ENCODE data around the gene STX4.
A peak's percentile ranks its signal among the peaks of the same experiment; 100 is the strongest.

Gene STX4

GRCh38 chr16:31032736-31033708 is at the start of gene STX4:
Gene STX4, plus strand, starts transcription at chr16:31033558. Its CDS starts 248 bp downstream, at chr16:31033806.
- TF ChIP-seq, protein P1, sequence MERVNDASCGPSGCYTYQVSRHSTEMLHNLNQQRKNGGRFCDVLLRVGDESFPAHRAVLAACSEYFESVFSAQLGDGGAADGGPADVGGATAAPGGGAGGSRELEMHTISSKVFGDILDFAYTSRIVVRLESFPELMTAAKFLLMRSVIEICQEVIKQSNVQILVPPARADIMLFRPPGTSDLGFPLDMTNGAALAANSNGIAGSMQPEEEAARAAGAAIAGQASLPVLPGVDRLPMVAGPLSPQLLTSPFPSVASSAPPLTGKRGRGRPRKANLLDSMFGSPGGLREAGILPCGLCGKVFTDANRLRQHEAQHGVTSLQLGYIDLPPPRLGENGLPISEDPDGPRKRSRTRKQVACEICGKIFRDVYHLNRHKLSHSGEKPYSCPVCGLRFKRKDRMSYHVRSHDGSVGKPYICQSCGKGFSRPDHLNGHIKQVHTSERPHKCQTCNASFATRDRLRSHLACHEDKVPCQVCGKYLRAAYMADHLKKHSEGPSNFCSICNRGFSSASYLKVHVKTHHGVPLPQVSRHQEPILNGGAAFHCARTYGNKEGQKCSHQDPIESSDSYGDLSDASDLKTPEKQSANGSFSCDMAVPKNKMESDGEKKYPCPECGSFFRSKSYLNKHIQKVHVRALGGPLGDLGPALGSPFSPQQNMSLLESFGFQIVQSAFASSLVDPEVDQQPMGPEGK (CRISPR knock-in tag; IDR thresholded peaks at IDR 0.05; ENCODE audit: borderline replicate concordance) = peak; percentile 61; the same call in 1 of the 2 replicates
- TF ChIP-seq OSR1 (CRISPR knock-in tag; IDR thresholded peaks at IDR 0.05) (no peak), ZC3H10 (CRISPR knock-in tag; IDR thresholded peaks at IDR 0.05) (0 out of 2 replicates have a peak, but pooled peaks have one; percentile 30)
- peak; percentile 92 for ATAC-seq

GRCh38 chr16:30983898-30984610 is 49.3 kb upstream of the STX4 start:
- TF ChIP-seq POU6F1 (CRISPR knock-in tag; IDR thresholded peaks at IDR 0.05; ENCODE audit: borderline replicate concordance, low read depth) (no peak), ZC3H10 (CRISPR knock-in tag; IDR thresholded peaks at IDR 0.05) (no peak), ZFP3 (CRISPR knock-in tag; IDR thresholded peaks at IDR 0.05) (no peak), ISL1 (CRISPR knock-in tag; IDR thresholded peaks at IDR 0.05) (no peak), ZFP30 (CRISPR knock-in tag; IDR thresholded peaks at IDR 0.05) (no peak), TCF4 (CRISPR knock-in tag; IDR thresholded peaks at IDR 0.05; ENCODE audit: borderline replicate concordance) (no peak), CSRNP3 (CRISPR knock-in tag; IDR thresholded peaks at IDR 0.05) (no peak), ARNTL (CRISPR knock-in tag; IDR thresholded peaks at IDR 0.05; ENCODE audit: borderline replicate concordance, low read depth) (no peak), ZNF565 (CRISPR knock-in tag; conservative IDR thresholded peaks at IDR 0.05; ENCODE audit: low read depth) (no peak), PPARA (CRISPR knock-in tag; IDR thresholded peaks at IDR 0.05; ENCODE audit: borderline replicate concordance) (no peak), ZNF70 (CRISPR knock-in tag; IDR thresholded peaks at IDR 0.05) (no peak), SNAI2 (CRISPR knock-in tag; IDR thresholded peaks at IDR 0.05) (no peak), CSDC2 (CRISPR knock-in tag; IDR thresholded peaks at IDR 0.05) (no peak), GLIS3 (CRISPR knock-in tag; IDR thresholded peaks at IDR 0.05) (no peak)
- TF ChIP-seq, protein P2, sequence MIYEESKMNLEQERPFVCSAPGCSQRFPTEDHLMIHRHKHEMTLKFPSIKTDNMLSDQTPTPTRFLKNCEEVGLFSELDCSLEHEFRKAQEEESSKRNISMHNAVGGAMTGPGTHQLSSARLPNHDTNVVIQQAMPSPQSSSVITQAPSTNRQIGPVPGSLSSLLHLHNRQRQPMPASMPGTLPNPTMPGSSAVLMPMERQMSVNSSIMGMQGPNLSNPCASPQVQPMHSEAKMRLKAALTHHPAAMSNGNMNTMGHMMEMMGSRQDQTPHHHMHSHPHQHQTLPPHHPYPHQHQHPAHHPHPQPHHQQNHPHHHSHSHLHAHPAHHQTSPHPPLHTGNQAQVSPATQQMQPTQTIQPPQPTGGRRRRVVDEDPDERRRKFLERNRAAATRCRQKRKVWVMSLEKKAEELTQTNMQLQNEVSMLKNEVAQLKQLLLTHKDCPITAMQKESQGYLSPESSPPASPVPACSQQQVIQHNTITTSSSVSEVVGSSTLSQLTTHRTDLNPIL (CRISPR knock-in tag; IDR thresholded peaks at IDR 0.05; ENCODE audit: low read depth) = no peak
- TF ChIP-seq, protein P1 (CRISPR knock-in tag; IDR thresholded peaks at IDR 0.05; ENCODE audit: borderline replicate concordance) = no peak
- TF ChIP-seq, protein P3, sequence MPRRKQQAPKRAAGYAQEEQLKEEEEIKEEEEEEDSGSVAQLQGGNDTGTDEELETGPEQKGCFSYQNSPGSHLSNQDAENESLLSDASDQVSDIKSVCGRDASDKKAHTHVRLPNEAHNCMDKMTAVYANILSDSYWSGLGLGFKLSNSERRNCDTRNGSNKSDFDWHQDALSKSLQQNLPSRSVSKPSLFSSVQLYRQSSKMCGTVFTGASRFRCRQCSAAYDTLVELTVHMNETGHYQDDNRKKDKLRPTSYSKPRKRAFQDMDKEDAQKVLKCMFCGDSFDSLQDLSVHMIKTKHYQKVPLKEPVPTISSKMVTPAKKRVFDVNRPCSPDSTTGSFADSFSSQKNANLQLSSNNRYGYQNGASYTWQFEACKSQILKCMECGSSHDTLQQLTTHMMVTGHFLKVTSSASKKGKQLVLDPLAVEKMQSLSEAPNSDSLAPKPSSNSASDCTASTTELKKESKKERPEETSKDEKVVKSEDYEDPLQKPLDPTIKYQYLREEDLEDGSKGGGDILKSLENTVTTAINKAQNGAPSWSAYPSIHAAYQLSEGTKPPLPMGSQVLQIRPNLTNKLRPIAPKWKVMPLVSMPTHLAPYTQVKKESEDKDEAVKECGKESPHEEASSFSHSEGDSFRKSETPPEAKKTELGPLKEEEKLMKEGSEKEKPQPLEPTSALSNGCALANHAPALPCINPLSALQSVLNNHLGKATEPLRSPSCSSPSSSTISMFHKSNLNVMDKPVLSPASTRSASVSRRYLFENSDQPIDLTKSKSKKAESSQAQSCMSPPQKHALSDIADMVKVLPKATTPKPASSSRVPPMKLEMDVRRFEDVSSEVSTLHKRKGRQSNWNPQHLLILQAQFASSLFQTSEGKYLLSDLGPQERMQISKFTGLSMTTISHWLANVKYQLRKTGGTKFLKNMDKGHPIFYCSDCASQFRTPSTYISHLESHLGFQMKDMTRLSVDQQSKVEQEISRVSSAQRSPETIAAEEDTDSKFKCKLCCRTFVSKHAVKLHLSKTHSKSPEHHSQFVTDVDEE (CRISPR knock-in tag; IDR thresholded peaks at IDR 0.05) = no peak
- ATAC-seq = peak; percentile 2; the same call in 1 of the 3 replicates
